Glomerular visceral epithelial cell (primary cell): ENCODE data around the gene ARSD.
A peak's percentile ranks its signal among the peaks of the same experiment; 100 is the strongest.
"Not testable (repeated sequence)": the region's sequence is repeated elsewhere in the genome, so short reads cannot be mapped to it uniquely, and the experiment has no call there.

Experiments
- DNase-seq: peaks from one replicate; pipeline ENCODE4 v3.0.0-alpha.2; 2016; ENCODE audit errors: extremely low spot score

The ARSD gene

DNA sequence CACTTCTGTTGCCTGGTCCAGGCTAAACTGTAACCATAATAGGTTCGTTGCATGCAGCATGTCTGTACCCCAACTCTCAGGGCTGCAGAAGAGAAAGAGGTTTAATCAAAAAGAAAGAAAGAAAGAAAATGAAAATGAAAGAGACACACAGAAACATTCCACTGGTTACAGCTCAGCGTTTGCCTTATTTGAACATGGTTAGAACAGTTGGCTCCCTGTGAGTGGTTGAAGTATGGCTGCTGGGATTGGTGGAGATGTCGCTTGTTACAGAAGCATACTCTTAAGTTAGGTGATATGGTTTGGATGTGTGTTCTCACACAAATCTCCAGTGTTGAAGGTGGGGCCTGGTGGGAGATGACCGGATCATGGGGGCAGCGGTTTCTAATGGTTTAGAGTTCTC lies 36.3 kb downstream of the ARSD start:
- no peak for DNase-seq

DNA sequence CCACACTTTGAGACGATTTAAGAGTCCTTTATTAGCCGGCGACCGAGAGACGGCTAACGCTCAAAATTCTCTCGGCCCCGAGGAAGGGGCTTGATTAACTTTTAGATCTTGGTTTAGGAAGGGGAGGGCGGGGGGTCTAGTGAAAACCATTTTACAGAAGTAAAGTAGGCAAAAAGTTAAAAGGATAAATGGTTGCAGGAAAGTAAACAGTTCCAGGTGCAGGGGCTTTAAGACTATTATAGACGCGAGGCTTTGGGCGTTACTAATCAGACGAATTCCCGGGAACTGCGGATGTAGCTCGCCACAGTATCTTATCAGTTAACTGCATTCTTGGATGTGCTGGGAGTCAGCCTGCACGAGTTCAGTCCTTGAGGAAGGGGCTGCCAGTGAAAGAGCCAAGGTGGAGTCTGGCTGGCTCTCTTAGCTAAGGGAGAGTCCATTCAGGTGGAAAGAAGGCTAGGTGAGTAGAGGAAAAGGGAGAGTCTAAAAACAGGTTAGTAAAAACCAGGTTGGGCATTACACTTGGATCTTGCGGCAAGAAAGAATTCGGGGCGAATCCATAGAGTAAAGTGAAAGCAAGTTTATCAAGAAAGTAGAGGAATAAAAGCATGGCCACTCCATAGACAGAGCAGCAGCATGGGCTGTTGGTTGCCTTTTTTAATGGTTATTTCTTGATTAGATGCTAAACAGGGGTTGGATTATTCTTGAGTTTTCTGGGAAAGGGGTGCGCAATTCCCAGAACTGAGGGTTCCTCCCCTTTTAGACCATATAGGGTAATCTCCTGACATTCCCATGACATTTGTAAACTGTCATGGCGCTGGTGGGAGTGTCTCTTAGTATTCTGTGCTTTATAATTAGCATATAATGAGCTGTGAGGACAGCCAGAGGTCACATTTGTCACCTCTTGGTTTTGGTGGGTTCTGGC lies 38.3 kb downstream of the ARSD start:
- DNase-seq: not testable (repeated sequence)

DNA sequence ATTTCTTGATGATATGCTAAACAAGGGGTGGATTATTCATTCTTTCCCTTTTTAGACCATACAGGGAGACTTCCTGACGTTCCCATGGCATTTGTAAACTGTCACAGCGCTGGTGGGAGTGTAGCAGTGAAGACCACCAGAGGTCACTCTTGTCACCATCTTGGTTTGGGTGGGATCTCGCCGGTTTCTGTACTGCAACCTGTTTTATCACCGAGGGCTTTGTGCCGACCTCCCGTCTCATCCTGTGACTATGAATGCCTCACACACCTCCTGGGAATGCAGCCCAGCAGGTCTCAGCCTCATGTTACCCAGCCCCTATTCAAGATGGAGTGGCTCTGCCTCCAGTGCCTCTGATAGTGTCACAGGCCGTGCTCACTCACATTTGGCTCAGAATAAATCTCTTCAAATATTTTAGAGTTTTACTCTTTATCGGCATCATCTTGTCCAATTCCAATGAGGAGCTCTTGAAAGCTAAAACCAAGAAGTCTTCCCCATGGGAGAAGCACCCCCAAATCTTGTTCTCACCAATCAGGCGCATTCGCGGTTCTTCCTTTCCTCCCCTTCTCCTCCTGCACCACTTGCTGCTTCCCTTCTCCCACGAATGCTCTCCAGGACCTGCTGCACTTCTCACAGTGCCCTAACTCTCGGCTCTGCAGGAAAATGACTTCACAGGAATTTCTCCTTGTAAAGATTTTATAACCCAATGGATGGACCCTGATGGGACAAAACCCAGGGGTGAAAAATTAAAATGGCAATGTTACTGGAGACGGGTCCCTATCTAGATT lies 39.2 kb downstream of the ARSD start:
- not testable (repeated sequence) for DNase-seq

DNA sequence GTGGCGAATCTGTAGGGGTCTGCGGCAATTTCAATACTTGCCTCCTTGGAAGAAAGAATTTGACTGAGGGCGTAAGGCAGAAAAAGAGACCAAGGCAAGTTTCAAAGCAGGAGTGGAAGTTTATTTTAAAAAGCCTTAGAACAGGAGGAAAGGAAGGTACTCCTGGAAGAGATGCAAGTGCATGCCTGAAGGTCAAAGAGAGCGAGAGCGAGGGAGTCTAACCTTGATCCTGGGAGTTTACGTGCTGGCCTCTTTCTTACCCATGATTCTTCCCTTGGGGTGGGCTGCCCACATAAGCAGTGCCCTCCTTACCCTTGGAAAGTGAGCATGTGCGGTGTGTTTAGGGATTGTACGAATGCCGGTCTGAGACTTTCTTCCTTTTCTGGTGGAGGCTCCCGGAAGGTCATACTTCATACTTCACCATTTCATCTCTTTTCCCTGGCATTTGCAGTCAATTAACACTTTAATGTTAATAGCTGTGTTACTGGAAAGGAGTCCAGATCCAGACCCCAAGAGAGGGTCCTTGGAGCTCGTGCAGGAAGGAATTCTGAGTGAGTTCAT lies 40.0 kb downstream of the ARSD start:
- no peak for DNase-seq

DNA sequence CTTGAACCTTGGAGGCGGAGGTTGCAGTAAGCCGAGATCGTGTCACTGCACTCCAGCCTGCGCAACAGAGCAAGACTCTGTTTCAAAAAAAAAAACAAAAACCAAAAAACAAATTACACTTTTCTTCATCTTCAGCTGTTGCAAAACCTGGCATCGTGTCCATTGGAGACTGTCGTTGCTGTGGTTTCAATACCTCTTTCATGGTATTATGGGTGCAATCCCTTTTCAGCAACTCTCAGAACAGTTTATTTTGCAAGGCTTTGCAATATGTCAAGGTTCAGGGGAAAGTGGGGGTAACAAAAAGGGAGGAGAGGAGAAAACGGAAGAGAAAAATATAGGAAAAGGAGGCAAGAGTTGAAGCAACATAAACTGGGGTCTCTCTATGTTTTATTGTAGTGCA lies 40.8 kb downstream of the ARSD start:
- no peak for DNase-seq

DNA sequence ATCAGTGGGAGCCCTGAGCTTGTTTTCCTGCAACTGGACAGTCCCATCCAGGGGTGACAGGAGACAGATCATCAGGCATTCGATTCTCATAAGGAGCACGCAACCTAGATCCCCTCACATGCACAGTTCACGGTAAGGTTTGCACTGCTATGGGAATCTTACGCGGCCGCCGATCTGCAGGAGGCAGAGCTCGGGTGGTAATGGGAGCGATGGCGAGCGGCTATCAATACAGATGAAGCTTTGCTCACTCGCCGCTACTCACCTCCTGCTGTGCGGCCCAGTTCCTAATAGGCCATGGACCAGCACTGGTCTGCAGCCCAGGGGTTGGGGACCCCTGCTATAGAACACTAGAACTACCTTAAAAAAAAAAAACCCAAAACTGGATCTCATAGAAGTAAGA lies 45.4 kb downstream of the ARSD start:
- no peak for DNase-seq

DNA sequence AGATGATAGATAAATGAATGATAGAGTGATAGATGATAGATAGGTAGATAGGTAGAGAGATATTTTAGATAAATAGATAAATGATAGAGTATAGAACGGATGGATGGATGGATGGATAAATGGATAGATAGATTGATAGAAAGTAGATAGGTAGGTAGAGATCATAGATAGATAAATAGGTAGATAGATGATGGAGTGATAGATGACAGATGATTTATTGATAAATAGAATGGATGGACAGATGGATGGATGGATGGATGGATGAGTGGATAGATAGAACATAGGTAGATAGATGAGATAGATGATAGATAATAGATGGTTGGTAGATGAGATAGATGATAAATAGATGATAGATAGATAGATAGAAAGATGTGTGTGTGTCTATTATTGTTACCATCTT lies 49.5 kb downstream of the ARSD start:
- no peak for DNase-seq

DNA sequence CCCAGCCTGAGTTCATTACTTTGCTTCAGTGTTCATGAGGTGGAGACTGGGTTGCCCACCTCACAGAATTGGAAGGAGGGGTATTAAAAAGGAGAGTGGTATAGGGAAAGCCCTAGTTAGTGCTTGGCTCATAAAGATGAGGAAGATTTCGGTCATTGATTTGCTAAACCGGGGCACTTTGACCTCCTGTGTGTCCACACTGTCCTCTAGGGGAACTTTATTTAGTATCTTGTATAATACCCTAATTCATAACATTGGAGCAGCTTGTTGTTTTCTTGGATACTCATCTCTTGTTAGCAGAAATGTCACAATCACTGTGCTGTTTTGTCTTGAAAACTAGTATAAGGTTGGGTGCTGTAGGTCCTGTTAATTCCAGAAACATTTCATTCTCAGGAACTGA lies 50.6 kb downstream of the ARSD start:
- no peak for DNase-seq

DNA sequence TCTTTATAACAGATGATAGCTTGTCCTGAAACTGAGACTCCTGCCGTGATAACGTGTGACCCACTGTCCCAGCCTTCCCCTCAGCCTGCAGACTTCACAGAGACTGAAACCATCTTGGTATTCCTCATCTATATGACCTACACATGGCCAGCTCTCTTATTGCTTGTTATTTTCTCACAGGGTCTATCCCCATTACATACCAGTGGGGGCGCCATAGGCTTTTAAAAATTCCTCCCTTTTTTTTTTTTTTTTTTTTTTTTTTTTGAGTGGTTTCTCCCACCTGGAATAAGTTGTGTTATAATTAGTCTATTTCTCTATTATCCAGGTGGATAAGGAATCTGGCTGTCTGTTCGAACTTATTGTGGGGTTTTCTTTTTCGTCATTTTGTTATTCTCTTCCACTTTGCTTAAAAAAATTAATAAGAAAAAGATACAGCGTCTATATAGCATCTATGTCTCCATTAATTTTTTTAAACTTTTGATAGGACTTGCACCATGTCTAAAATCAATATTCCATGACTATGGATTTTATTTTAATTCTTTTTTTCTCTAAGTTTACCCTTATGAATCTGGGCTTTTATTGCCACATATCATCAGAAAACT lies 53.2 kb downstream of the ARSD start:
- peak; percentile 8 for DNase-seq

DNA sequence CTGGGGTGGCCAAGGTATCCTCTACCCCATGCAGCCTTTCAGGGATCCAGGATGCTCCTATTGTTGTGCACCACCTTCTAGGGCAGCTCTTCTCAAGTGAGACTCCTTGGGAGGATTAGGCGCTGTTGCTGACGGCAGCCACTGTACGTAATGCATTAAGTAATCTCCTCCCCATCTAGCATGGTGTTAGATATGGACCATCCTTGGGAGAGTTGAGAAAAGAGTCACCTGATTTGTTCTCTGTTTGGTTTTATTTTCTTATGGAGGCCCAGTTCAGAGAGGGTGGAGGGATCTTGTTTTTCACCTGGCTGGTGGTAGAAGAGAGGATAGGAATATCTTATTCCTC lies 54.0 kb downstream of the ARSD start:
- no peak for DNase-seq

DNA sequence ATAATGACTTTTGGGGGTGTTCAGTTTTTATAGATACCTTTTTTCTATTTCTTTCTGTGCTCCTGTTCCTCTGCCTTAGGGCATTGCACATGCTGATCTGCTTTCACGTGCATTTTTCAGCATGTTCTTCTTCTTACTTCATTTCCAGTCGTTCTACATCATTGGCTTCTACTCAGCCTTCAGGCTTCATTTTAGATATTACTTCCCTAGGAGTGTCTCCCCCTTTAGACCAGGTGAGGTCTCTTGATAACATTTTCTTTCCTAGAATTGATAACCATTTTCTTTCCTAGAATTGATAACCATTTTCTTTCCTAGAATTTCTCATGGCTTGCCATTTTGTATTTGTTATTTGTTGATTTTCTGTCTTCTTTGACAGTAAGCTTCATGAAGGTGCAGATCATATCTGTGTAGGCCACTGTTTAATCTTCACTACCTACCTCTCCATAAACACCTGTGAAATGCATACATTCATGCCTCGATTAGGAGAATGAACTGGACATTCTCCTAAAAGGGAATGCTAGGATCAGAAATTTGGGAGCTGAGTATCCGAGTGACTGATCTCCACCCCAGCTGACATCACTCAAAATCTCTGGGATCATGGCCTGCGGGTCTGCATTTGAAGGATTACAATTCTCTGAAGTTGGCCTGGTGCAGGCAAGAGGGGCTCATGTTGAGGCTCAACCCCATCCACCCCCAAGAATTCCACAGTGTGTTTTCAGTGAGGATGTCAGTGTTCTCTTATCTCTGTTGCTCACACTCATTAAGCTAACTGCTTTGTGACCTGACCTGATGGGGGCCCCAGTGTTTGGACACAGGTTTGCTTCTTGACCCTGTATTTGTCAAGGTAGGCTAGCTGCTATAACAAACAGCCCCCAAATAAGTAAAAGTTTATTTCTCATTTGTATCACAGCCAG lies 54.7 kb downstream of the ARSD start:
- no peak for DNase-seq

DNA sequence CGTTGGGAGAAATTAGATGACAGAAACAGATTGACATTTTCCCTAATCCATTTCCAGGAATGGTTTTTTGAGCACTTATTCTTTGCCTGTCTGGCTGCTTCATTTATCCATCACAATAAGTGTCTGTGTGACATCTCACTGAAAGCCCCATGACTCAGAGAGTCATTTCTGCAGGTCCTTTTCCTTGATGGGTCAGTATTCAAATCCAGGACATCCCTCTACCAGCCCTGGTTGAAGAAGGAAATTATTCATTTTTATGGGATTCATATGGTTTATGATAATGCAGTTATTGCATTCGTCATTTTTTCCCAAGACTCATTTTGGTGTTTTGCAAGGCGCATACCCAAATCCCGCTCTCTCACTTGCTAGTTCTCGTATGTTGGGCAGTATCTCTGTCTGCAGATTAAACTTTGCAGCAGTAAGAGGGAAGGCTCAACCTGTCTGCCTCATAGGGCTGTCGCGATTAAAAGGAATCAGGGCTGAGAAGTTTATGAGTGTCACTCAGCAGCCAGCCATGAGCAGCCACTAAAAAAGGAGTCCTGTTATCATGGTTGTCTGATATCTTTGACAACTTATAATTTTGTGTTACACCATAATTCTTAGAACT lies 56.4 kb downstream of the ARSD start:
- no peak for DNase-seq

DNA sequence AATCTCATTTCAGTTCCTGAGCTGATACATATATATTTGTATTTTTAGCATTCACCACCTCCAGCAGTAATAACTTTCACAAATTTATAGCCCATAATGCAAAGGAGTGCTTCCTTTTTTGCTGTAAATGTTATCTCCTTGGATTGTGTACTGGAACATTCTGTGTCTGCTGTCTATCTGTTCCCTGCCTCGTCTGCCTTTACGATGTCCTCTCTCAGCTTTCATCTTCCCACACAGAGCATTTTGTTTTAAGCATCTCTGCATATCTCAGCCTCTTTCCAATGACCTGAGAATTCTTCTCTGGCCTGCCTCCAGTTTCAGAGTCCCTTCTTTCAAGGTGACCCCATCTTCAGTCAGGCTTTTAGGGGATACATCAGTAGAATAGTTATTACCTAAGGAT lies 57.3 kb downstream of the ARSD start:
- DNase-seq: no peak

DNA sequence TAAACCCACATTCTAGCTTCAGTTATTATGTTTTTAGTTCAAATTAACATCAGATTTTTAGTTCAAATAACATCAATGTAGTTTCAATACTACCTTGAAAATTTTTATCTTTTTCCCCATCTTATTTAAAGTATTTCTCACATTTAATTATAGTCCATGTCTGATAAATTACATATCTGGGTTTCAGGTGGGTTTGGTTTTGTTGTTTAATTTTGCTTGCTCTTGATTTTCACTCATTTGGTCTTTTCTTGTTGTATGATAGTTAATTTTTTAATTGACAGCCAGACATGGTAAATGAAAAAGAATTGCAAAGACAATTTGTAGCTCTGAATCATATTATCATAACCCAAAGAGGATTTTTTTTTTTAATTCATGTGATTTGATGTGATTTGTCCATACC lies 58.5 kb downstream of the ARSD start:
- no peak for DNase-seq

DNA sequence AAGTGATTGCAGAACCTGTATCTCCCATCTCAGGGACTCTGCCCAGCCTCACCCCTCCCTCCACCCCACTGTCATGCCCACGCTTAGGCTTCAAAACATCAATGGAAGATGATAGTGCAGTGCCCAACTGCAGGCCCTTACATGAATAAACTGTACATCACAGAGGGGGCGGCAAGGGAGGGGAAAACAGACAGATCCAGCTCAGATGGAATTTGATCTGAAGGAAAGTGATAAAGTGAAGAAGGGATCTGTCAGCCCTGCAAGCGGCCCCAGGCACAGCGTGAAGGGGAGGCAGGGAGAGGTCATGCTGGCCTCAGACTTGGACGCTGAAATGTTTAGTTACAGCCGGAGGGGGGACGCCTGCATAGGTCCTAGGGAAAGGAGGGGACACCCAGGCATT lies 61.9 kb downstream of the ARSD start:
- DNase-seq: no peak

DNA sequence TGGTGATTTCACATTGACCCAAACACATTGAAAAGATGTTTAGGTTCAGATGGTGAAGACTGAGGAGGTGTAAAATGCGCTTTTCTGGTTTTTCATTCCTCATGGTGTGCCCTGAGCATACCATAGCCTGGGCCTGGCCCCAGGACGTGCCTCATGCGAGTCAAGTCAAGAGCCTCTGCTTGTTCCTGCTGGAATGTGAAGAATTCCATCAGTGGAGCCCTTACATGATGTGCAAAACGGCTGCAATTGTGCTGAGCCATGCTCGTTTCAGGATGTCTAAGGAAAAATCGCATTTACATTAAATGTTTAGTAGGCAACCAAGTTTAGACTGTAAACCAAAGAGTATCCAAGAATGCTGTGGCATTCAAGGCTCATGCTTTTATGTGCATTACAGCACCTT lies 65.5 kb downstream of the ARSD start:
- DNase-seq: no peak

DNA sequence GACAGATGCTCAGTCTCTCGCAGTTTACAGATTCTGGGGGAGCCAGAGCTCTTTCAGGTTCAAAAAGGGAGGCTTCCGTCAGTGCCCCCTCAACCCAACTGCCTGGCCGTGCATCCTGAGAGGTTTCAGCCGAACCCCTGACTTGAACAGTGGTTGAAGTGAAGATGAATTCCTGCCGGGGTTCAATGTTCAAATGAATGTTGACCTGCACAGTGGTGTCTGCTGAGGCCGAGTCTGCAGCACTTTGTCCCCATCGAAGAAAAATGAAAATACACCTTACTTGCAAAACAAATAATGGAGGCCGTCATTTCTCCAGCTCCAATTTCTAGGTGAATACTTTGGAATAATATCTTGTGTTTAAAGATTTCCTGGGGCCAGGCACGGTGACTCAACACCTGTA lies 66.7 kb downstream of the ARSD start:
- no peak for DNase-seq

DNA sequence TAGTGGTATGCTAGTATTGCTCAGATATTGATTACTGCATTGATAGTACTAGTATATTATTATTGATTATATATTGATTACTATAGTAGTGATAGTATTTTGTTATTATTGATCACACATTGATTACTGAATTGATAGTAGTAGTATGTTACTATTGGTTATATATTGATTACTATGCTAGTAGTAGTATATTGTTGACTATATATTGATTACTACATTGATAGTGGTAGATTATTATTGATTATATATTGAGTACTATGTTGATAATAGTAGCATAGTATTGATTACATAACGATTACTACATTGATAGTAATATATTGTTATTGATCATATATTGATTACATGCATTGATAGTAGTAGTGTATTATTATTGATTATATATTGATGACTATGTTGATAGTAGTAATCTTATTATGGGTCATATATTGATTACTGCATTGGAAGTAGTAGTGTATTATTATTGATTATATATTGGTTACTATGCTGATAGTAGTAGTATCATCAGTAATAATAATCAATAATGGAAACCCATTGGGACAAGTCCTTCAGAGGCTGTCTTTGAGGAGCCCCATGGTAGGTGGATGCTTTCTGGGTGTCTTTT lies 69.8 kb downstream of the ARSD start:
- DNase-seq: no peak

DNA sequence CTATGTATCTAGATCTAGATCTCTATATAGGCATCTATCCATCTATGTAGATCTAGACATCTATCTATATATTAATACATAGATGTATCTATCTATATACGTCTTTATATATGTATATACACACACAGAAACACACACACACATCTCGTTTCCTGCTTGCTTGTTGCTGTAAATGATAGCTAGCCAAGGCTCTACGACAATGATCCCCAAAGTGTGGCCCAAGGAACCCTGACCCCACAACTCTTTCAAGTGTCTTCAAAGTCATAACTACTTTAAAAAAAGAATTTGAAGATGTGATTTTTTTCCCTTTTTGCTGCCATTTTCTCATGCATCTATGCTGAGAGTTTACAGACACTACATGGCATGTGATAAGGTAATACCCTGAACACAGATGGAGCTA lies 71.6 kb downstream of the ARSD start:
- DNase-seq: no peak

DNA sequence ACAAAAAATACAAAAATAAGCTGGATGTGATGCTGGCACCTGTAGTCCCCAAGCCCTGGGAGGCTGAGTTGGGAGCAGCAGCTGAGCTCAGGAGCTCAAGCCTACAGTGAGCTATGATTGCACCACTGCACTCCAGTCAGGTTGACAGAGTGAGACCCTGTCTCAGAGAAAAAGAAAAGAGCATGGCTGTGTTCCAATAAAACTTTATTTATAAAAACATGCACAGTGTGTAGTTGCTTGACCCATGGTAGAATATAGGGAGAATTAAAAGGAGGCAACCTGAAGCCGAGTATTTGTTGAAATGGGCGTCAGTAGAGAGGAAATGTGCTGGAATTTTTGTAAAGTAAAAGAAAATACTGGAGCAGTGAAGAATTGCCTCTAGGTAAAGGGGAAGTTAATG lies 73.4 kb downstream of the ARSD start:
- DNase-seq: no peak

DNA sequence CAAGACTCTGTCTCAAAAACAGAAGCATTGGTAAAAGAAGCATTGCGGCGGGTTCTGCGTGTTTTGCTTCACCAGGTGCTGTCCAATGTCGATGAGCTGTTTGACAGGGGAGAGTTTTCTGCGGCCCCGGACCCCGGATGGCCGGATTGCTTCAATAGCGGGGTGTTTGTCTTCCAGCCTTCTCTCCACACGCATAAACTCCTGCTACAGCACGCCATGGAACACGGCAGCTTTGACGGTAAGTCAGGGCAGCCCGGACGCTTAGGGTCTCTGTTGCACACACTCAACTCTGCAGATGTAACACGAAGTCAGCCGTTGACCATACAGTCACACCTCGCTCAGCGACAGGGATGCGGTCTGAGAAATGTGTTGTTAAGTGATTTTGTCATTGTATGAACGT lies 74.2 kb downstream of the ARSD start:
- no peak for DNase-seq
